Fibroblast of lung (primary cell): ENCODE measurements around the gene IGFL1. TPM values are rescaled to one million over a fixed set of nuclear protein-coding genes. Genes with fewer than 3 reads are reported as not detected.
"Not testable (repeated sequence)": the region's sequence is repeated elsewhere in the genome, so short reads cannot be mapped to it uniquely, and the experiment has no call there.

Source experiments
- DNase-seq, 2 donors: peaks; one replicate each; pipeline versions ENCODE4 v3.0.0 to v3.0.0-alpha.2; 2010; ENCODE audit warnings: low read depth in 2 of 2
- H2AFZ ChIP-seq: 2 replicates; pipeline ENCODE4 v1.5.1; 2012; ENCODE audit warnings: low read length, control low read depth, inconsistent platforms
- H3K27ac ChIP-seq: 2 replicates; pipeline ENCODE4 v1.5.1; 2011; ENCODE audit warnings: low read length, control low read depth; ENCODE audit not compliant: insufficient read depth
- H3K27me3 ChIP-seq: 2 replicates; pipeline ENCODE4 v1.5.1; 2011; ENCODE audit warnings: mild to moderate bottlenecking, low read length; ENCODE audit not compliant: control insufficient read depth, insufficient read depth
- H3K36me3 ChIP-seq: 2 replicates; pipeline ENCODE4 v1.5.1; 2011; ENCODE audit warnings: low read length; ENCODE audit not compliant: control insufficient read depth, insufficient read depth
- H3K4me1 ChIP-seq: 2 replicates; pipeline ENCODE4 v1.5.1; 2011; ENCODE audit warnings: low read length; ENCODE audit not compliant: control insufficient read depth, insufficient read depth; ENCODE audit errors: extremely low read depth
- H3K4me2 ChIP-seq: 2 replicates; pipeline ENCODE4 v1.5.1; 2011; ENCODE audit warnings: low read length, control low read depth; ENCODE audit not compliant: insufficient read depth; ENCODE audit errors: extremely low read depth
- H3K4me3 ChIP-seq, 4 experiments: fragments of 200-600 bp in 1 of 4; sonication (generic) in 1 of 4; replicated peaks in 1 of 4; 2 replicates each; pipeline ENCODE4 v1.5.1; 2011 to 2016; ENCODE audit warnings: low read length in 4 of 4, low read depth in 3 of 4, mild to moderate bottlenecking in 3 of 4, control low read depth in 2 of 4, inconsistent platforms in 1 of 4, mixed read lengths in 1 of 4; ENCODE audit not compliant: insufficient read depth in 1 of 4; ENCODE audit errors: control extremely low read depth in 1 of 4
- H3K79me2 ChIP-seq: 2 replicates; pipeline ENCODE4 v1.5.1; 2012; ENCODE audit warnings: mild to moderate bottlenecking, low read length, inconsistent platforms; ENCODE audit not compliant: control insufficient read depth, insufficient read depth
- H3K9ac ChIP-seq: 2 replicates; pipeline ENCODE4 v1.5.1; 2011; ENCODE audit warnings: mild to moderate bottlenecking, low read length, control low read depth; ENCODE audit not compliant: insufficient read depth
- H3K9me3 ChIP-seq: 2 replicates; pipeline ENCODE4 v1.5.1; 2012; ENCODE audit warnings: low read depth, low read length; ENCODE audit not compliant: control insufficient read depth, insufficient read depth
- H4K20me1 ChIP-seq: 2 replicates; pipeline ENCODE4 v1.5.1; 2011; ENCODE audit warnings: low read length; ENCODE audit not compliant: control insufficient read depth, insufficient read depth; ENCODE audit errors: extremely low read depth
- CTCF ChIP-seq, 2 donors: IDR thresholded peaks in 1 of 2; conservative IDR thresholded peaks in 1 of 2; 1 replicate in 1 of 2; 2 replicates in 1 of 2; pipeline ENCODE4 v1.5.1; 2011 to 2012; ENCODE audit warnings: low read length in 2 of 2, control low read depth in 1 of 2, inconsistent platforms in 1 of 2, low read depth in 1 of 2, mild to moderate bottlenecking in 1 of 2
- EZH2 ChIP-seq: IDR thresholded peaks from 2 replicates; pipeline ENCODE4 v1.5.1; 2012; ENCODE audit warnings: low read length, control low read depth, mild to moderate bottlenecking; ENCODE audit errors: missing control alignments
- polyA plus RNA-seq, 2 donors: library from polyadenylated mRNA; depleted of rRNA in 1 of 2; stranded (reverse) in 1 of 2; unstranded in 1 of 2; fragments of >200 nt; gene quantifications; 2 replicates each; pipeline ENCODE4 v1.2.1, GENCODE V29; 2011 to 2012; ENCODE audit warnings: missing spikeins in 1 of 2
- total RNA-seq: library from RNA; depleted of rRNA; stranded (reverse); fragments of >200 nt; gene quantifications from 2 replicates; pipeline ENCODE4 v1.2.1, GENCODE V29; 2014

IGFL1 gene
- total and polyA plus RNA-seq, 2 donors (not counting 1 experiment from before 2014, with no cell fraction given) = not detected

- no peak overlapping the region for H2AFZ ChIP-seq
- H3K27ac ChIP-seq = no peak overlapping the region
- H3K4me2 ChIP-seq = no peak overlapping the region
- no peaks in the 10 kb centered on the region for H3K36me3 ChIP-seq
- no peak overlapping the region for H3K4me3 ChIP-seq
- H3K79me2 ChIP-seq = no peaks in the 10 kb centered on the region
- H3K9ac ChIP-seq = no peak overlapping the region
- DNase-seq = no peak
- H3K9me3 ChIP-seq = no peaks in the 10 kb centered on the region
- no peaks in the 10 kb centered on the region for H3K4me1 ChIP-seq
- TF ChIP-seq CTCF (conservative IDR thresholded peaks at IDR 0.05 in 1 of 2, IDR thresholded peaks at IDR 0.05 in 1 of 2; ENCODE audit: low read depth in 1 of 2, low read length in 2 of 2) (no peak), EZH2 (no peak)
- H3K27me3 ChIP-seq = no peaks in the 10 kb centered on the region
- no peaks in the 10 kb centered on the region for H4K20me1 ChIP-seq
Measured at GRCh38 chr19:46270521-46271256, 41.1 kb downstream of the IGFL1 start.

- Histone ChIP-seq H4K20me1 (no peaks in the 10 kb centered on the region), H3K9me3 (no peaks in the 10 kb centered on the region), H3K4me3 (no peak overlapping the region), H3K4me1 (no peaks in the 10 kb centered on the region), H3K27me3 (no peaks in the 10 kb centered on the region), H3K79me2 (no peaks in the 10 kb centered on the region), H3K9ac (no peak overlapping the region), H3K4me2 (no peak overlapping the region), H3K36me3 (no peaks in the 10 kb centered on the region), H3K27ac (no peak overlapping the region), H2AFZ (no peak overlapping the region)
- no peak for TF ChIP-seq CTCF (conservative IDR thresholded peaks at IDR 0.05 in 1 of 2, IDR thresholded peaks at IDR 0.05 in 1 of 2; ENCODE audit: low read depth in 1 of 2, low read length in 2 of 2)
- no peak for TF ChIP-seq EZH2
- peak in 1 of 2 donors; percentile 100 for DNase-seq
Measured at GRCh38 chr19:46271481-46272197, 42.1 kb downstream of the IGFL1 start.

GRCh38 chr19:46273931-46274330 is 44.4 kb downstream of the IGFL1 start:
- H3K9ac ChIP-seq = not testable (repeated sequence)
- DNase-seq = peak in 1 of 2 donors; percentile 33

More at GRCh38 chr19:46273931-46274330, 44.4 kb downstream of the IGFL1 start:
- not testable (repeated sequence) for H3K4me1 ChIP-seq, H3K9me3 ChIP-seq, H3K79me2 ChIP-seq, H3K27me3 ChIP-seq, H3K4me2 ChIP-seq, H4K20me1 ChIP-seq, H3K27ac ChIP-seq, H2AFZ ChIP-seq, H3K4me3 ChIP-seq, H3K36me3 ChIP-seq
